Liver (tissue), 9 donors: ENCODE measurements around the gene DCUN1D2. TPM values are rescaled to one million over a fixed set of nuclear protein-coding genes. Genes with fewer than 3 reads are reported as not detected.

Experiments used
- DNase-seq: peaks from one replicate; pipeline ENCODE4 v3.0.0-alpha.2; 2017; ENCODE audit warnings: low spot score
- H3K27ac ChIP-seq, 2 donors: one replicate each; pipeline ENCODE4 v1.7.0; 2013; ENCODE audit warnings: inconsistent platforms in 2 of 2, low read length in 2 of 2, control low read depth in 1 of 2, low read depth in 1 of 2, mild to moderate bottlenecking in 1 of 2
- H3K27me3 ChIP-seq, 4 donors: one replicate each; pipeline versions ENCODE4 v1.6.1 to v1.7.0; 2013; ENCODE audit warnings: low read length in 3 of 4, inconsistent platforms in 1 of 4, mild to moderate bottlenecking in 1 of 4, moderate library complexity in 1 of 4; ENCODE audit not compliant: control insufficient read depth in 4 of 4, insufficient read depth in 4 of 4
- H3K36me3 ChIP-seq, 4 donors: one replicate each; pipeline versions ENCODE4 v1.6.1 to v1.7.0; 2013; ENCODE audit warnings: low read length in 3 of 4, mild to moderate bottlenecking in 3 of 4, low read depth in 1 of 4, moderate library complexity in 1 of 4; ENCODE audit not compliant: control insufficient read depth in 4 of 4, insufficient read depth in 3 of 4
- H3K4me1 ChIP-seq, 4 donors: one replicate each; pipeline versions ENCODE4 v1.6.1 to v1.7.0; 2013; ENCODE audit warnings: low read length in 3 of 4, mild to moderate bottlenecking in 3 of 4, moderate library complexity in 1 of 4; ENCODE audit not compliant: control insufficient read depth in 4 of 4, insufficient read depth in 4 of 4
- H3K4me3 ChIP-seq, 3 donors: one replicate each; pipeline versions ENCODE4 v1.6.1 to v1.7.0; 2013; ENCODE audit warnings: low read length in 3 of 3, control low read depth in 1 of 3, low read depth in 1 of 3, mild to moderate bottlenecking in 1 of 3
- H3K9ac ChIP-seq, 2 donors: one replicate each; pipeline ENCODE4 v1.7.0; 2013; ENCODE audit warnings: low read length in 2 of 2, mild to moderate bottlenecking in 2 of 2, moderate library complexity in 2 of 2, control low read depth in 1 of 2, low read depth in 1 of 2
- H3K9me3 ChIP-seq, 4 donors: one replicate each; pipeline versions ENCODE4 v1.6.1 to v1.7.0; 2013; ENCODE audit warnings: low read length in 3 of 4; ENCODE audit not compliant: control insufficient read depth in 4 of 4
- EGR1 ChIP-seq, 2 donors: IDR thresholded peaks; 2 replicates each; pipeline ENCODE4 v1.6.1; 2016 to 2018; ENCODE audit warnings: antibody characterized with exemption in 2 of 2, low read depth in 2 of 2
- FOXA1 ChIP-seq: IDR thresholded peaks from 2 replicates; pipeline ENCODE4 v1.6.1; 2016; ENCODE audit warnings: antibody characterized with exemption
- FOXA2 ChIP-seq: IDR thresholded peaks from 2 replicates; pipeline ENCODE4 v1.6.1; 2016; ENCODE audit warnings: antibody characterized with exemption
- GABPA ChIP-seq, 2 donors: IDR thresholded peaks in 1 of 2; conservative IDR thresholded peaks in 1 of 2; 2 replicates each; pipeline ENCODE4 v1.6.1; 2016; ENCODE audit warnings: antibody characterized with exemption in 2 of 2, mild to moderate bottlenecking in 1 of 2, moderate library complexity in 1 of 2
- HNF4A ChIP-seq, 2 donors: conservative IDR thresholded peaks; 2 replicates each; pipeline ENCODE4 v1.6.1; 2016; ENCODE audit warnings: antibody characterized with exemption in 2 of 2, mild to moderate bottlenecking in 2 of 2
- HNF4G ChIP-seq: IDR thresholded peaks from 2 replicates; pipeline ENCODE4 v1.6.1; 2016; ENCODE audit warnings: antibody characterized with exemption
- JUND ChIP-seq, 2 donors: IDR thresholded peaks; 2 replicates each; pipeline ENCODE4 v1.6.1; 2016; ENCODE audit warnings: antibody characterized with exemption in 2 of 2
- NR2F2 ChIP-seq: IDR thresholded peaks from 2 replicates; pipeline ENCODE4 v1.6.1; 2016; ENCODE audit warnings: antibody characterized with exemption
- RAD21 ChIP-seq, 2 donors: IDR thresholded peaks; 2 replicates each; pipeline ENCODE4 v1.6.1; 2016; ENCODE audit warnings: antibody characterized with exemption in 2 of 2, mild to moderate bottlenecking in 2 of 2
- RXRA ChIP-seq, 2 donors: IDR thresholded peaks; 2 replicates each; pipeline ENCODE4 v1.6.1; 2017 to 2018; ENCODE audit warnings: antibody characterized with exemption in 2 of 2, mild to moderate bottlenecking in 1 of 2
- SP1 ChIP-seq: IDR thresholded peaks from 2 replicates; pipeline ENCODE4 v1.6.1; 2018; ENCODE audit warnings: antibody characterized with exemption, mild to moderate bottlenecking
- TAF1 ChIP-seq: conservative IDR thresholded peaks from 2 replicates; pipeline ENCODE4 v1.6.1; 2016; ENCODE audit warnings: antibody characterized with exemption, mild to moderate bottlenecking
- YY1 ChIP-seq: IDR thresholded peaks from 2 replicates; pipeline ENCODE4 v1.6.1; 2016; ENCODE audit warnings: antibody characterized with exemption, mild to moderate bottlenecking
- WGBS: extraction: QIAGEN DNeasy Blood & Tissue Kit; methylation state at CpG from one replicate; pipeline ENCODE4 v1.1.7; 2013; 5-methylcytosine and 5-hydroxymethylcytosine counted together
- polyA plus RNA-seq, 2 donors: library from polyadenylated mRNA; stranded (reverse) in 1 of 2; unstranded in 1 of 2; fragments of 200-250 nt in 1 of 2; fragments of >200 nt in 1 of 2; fragmentation: Nextera tagmentation in 1 of 2; extraction: Ambion mirVana in 1 of 2; gene quantifications; one replicate each; pipeline versions ENCODE4 v1.2.1 to v1.2.3, GENCODE V29; 2013 to 2015
- total RNA-seq, 2 donors: library from RNA; depleted of rRNA; stranded (reverse); fragments of >200 nt; gene quantifications; one replicate each; pipeline ENCODE4 v1.2.3, GENCODE V29; 2014
- TF ChIP-seq, protein P1 (sequence below): IDR thresholded peaks from 2 replicates; pipeline ENCODE4 v1.6.1; 2016; ENCODE audit warnings: antibody characterized with exemption
- TF ChIP-seq, protein P2 (sequence below): IDR thresholded peaks from 2 replicates; pipeline ENCODE4 v1.6.1; 2016; ENCODE audit warnings: antibody characterized with exemption
- TF ChIP-seq, protein P3 (sequence below): fragments of 150-350 bp; IDR thresholded peaks from 2 replicates; pipeline ENCODE4 v1.5.1; 2017; ENCODE audit warnings: improper control_type of control experiment, low read depth, low read length; ENCODE audit not compliant: missing input control
- donor health status: healthy.
- donor health status: healthy.
- donor health status: healthy.
- donor health status: healthy.
- donor health status: healthy.

Gene DCUN1D2
- total and polyA plus RNA-seq, 4 donors = 4.0 to 13.1 (median 5.5) TPM

DNA sequence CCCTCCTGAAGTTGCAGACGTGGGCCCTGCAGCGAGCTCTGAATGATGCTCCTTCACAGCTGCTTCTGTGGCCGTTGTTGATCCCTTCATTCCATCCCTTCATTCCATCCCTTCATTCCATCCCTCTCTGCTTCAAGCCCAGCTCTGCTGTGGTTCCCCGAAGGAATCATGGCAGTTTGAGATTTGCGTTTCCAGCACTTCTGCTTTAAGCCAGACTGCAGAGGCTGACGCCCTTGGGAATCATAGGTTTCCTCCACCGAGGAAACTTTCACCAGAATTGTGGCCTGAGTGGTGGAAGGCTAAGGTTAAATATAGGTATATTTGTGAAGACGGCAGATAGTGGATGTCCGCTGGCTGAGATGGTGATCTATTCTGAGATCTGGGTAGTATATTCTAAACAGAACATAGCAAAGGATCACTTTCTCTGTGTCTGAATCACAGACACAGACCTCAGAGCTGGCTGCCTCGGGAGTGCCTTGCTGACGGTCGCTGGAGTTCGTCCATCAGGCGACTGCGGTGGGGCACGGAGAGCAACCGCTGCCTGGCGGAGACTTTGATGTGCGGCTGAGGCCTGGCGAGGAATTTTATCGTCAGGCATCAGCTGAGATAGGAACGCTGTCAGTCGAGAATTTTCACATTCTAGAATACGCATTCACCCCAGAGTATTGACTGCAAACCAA, 42.8 kb upstream of the DCUN1D2 start (continued):
- TF ChIP-seq, protein P1, sequence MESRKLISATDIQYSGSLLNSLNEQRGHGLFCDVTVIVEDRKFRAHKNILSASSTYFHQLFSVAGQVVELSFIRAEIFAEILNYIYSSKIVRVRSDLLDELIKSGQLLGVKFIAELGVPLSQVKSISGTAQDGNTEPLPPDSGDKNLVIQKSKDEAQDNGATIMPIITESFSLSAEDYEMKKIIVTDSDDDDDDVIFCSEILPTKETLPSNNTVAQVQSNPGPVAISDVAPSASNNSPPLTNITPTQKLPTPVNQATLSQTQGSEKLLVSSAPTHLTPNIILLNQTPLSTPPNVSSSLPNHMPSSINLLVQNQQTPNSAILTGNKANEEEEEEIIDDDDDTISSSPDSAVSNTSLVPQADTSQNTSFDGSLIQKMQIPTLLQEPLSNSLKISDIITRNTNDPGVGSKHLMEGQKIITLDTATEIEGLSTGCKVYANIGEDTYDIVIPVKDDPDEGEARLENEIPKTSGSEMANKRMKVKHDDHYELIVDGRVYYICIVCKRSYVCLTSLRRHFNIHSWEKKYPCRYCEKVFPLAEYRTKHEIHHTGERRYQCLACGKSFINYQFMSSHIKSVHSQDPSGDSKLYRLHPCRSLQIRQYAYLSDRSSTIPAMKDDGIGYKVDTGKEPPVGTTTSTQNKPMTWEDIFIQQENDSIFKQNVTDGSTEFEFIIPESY = no peak
- TF ChIP-seq, protein P2, sequence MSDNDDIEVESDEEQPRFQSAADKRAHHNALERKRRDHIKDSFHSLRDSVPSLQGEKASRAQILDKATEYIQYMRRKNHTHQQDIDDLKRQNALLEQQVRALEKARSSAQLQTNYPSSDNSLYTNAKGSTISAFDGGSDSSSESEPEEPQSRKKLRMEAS = no peak
- TF ChIP-seq HNF4A (conservative IDR thresholded peaks at IDR 0.05) (no peak), FOXA2 (no peak), HNF4G (no peak), RAD21 (IDR thresholded peaks at IDR 0.05) (no peak), JUND (IDR thresholded peaks at IDR 0.05) (no peak)

DNA sequence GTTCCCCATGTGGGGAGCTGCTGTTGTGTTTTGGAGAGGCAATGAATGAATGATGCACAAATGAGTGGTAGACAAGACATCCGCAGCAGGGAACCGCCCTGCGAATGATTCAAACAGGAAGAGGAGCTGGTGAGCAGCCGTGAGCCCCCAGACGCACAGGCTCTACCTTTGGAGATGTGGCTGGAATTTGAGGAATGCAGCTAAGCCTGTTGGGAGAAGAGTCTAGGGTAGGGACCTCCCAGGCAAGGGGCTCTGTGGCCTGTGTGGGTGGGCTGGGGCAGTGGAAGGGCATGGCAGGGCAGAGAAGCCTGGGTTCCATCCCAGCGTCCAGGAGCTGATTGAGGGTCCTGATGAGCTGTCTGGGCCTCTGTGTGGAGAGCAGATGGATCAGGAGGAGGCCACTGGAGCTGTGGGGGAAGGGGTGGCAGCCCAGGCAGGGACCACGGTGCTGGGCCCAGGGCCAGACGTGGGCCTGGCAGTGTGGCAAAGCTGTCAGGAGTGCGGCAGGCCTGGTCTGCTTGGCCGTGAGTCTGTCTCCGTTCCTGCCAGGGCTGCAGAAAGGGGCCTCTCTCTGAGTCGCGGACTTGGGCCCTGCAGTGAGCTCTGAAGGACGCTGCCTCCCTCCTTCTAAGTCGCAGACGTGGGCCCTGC, 41.8 kb upstream of the DCUN1D2 start:
- DNase-seq = no peak
- no peaks in the 10 kb centered on the region for H3K4me1 ChIP-seq
- 89% methylated on average over 16 of the region's 16 CpGs for WGBS
- peaks cover 0 to 15% (median 1%) of the 10 kb centered on the region in 4 donors for H3K36me3 ChIP-seq
- no peak for TF ChIP-seq FOXA2
- TF ChIP-seq EGR1 (IDR thresholded peaks at IDR 0.05; ENCODE audit: low read depth in 2 of 2) = no peak
- no peak for TF ChIP-seq YY1
- TF ChIP-seq TAF1 = no peak
- H3K9ac ChIP-seq = no peak overlapping the region
- no peaks in the 10 kb centered on the region for H3K9me3 ChIP-seq
- no peak overlapping the region for H3K4me3 ChIP-seq
- no peaks in the 10 kb centered on the region for H3K27me3 ChIP-seq
- H3K27ac ChIP-seq = no peak overlapping the region

DNA sequence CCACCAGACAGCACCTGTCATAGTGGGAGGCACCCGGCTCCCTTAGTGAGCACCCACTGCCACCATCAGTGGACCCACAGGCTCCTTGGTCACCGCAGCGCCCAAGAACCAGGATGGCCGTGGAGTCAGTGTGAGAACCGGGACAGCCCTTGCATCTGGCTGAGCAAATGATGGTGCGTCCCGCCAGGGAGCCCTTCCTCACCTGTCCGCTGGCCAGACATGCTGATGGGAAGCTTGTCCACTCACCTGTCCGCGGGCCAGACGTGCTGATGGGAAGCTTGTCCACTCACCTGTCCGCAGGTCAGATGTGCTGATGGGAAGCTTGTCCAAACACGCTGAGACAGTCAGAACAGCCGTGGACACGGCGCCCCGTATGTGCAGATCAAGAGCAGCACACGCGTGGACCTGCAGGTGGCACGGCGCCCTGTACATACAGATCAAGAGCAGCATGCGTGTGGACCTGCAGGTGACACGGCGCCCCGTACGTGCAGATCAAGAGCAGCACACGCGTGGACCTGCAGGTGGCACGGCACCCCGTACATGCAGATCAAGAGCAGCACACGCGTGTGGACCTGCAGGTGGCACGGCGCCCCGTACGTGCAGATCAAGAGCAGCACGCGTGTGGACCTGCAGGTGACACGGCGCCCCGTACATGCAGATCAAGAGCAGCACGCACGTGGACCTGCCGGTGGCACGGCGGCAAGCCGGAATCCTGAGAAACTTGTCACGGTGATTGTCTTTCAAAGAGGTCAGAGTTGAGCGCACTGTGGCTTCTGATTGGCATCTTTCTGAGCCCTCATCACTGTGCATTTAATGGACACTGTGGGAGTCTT, 40.7 kb upstream of the DCUN1D2 start:
- Histone ChIP-seq H3K9me3 (no peaks in the 10 kb centered on the region), H3K36me3 (peaks cover 0 to 15% (median 3%) of the 10 kb centered on the region in 4 donors), H3K4me3 (no peak overlapping the region), H3K27ac (no peak overlapping the region), H3K9ac (no peak overlapping the region), H3K4me1 (no peaks in the 10 kb centered on the region), H3K27me3 (no peaks in the 10 kb centered on the region)
- no peak for TF ChIP-seq NR2F2
- no peak for TF ChIP-seq EGR1 (IDR thresholded peaks at IDR 0.05; ENCODE audit: low read depth in 2 of 2)
- no peak for TF ChIP-seq TAF1
- TF ChIP-seq HNF4A (conservative IDR thresholded peaks at IDR 0.05) = no peak
- TF ChIP-seq, protein P3, sequence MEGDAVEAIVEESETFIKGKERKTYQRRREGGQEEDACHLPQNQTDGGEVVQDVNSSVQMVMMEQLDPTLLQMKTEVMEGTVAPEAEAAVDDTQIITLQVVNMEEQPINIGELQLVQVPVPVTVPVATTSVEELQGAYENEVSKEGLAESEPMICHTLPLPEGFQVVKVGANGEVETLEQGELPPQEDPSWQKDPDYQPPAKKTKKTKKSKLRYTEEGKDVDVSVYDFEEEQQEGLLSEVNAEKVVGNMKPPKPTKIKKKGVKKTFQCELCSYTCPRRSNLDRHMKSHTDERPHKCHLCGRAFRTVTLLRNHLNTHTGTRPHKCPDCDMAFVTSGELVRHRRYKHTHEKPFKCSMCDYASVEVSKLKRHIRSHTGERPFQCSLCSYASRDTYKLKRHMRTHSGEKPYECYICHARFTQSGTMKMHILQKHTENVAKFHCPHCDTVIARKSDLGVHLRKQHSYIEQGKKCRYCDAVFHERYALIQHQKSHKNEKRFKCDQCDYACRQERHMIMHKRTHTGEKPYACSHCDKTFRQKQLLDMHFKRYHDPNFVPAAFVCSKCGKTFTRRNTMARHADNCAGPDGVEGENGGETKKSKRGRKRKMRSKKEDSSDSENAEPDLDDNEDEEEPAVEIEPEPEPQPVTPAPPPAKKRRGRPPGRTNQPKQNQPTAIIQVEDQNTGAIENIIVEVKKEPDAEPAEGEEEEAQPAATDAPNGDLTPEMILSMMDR = no peak
- TF ChIP-seq HNF4G = no peak
- TF ChIP-seq SP1 = no peak
- no peak for TF ChIP-seq GABPA (IDR thresholded peaks at IDR 0.05 in 1 of 2, conservative IDR thresholded peaks at IDR 0.05 in 1 of 2)
- TF ChIP-seq JUND (IDR thresholded peaks at IDR 0.05) = no peak
- TF ChIP-seq RXRA (IDR thresholded peaks at IDR 0.05) = no peak
- no peak for TF ChIP-seq FOXA1
- WGBS = 98% methylated on average over 49 of the region's 49 CpGs
- no peak for DNase-seq
